GM18498 (cell line): ENCODE data around the gene HOATZ.

Experiments used
- ATAC-seq: cut with Tn5 transposase; IDR thresholded peaks from one replicate; pipeline ENCODE4 v1.9.1; 2021; ENCODE audit warnings: mild to moderate bottlenecking, moderate library complexity; ENCODE audit not compliant: unreplicated experiment

The HOATZ gene

GRCh38 chr11:111548525-111548924, 33.9 kb downstream of the HOATZ start:
- ATAC-seq = no peak

- no peak for ATAC-seq
These were observed 34.8 kb downstream of the HOATZ start for GRCh38 chr11:111549196-111549868.

DNA sequence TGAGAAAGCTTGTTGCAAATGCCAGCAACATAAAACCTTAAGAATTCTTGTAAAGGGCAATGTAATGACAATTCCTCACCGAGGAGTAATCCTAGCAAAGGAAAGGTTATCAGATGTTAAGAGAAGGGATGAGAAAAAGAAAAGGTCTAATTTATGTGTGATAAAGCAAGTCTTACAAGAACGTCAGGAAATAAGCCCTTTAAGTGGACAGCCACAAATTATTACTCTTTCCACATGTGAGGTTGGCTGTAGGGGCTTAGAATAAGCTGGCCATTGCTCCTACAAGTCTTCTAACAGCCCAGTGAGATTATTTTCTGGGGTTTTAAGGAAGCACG, 35.3 kb downstream of the HOATZ start:
- ATAC-seq = no peak

GRCh38 chr11:111550258-111550657, 35.7 kb downstream of the HOATZ start:
- ATAC-seq = no peak

GRCh38 chr11:111554532-111554931, 40.0 kb downstream of the HOATZ start:
- ATAC-seq = no peak

DNA sequence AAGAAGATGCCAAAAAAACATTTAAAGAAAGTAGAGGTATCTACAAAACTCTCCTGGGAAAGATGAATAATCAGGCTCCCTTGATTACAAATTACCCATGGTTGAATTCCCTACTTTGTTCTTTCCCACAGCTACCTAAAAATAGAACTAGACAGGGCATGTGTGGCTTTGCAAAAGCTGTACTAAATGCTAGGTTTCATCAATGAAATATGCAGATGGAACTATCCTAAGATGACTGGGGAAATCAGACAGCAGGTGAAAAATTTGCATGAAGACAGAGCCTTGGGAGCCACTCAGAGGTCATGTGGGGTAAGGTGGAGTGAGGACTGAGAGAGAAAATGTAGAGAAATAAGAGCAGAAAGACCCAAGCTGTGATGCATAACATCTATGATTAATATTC, 40.7 kb downstream of the HOATZ start:
- no peak for ATAC-seq

GRCh38 chr11:111557425-111558111, 43.0 kb downstream of the HOATZ start:
- ATAC-seq = no peak

DNA sequence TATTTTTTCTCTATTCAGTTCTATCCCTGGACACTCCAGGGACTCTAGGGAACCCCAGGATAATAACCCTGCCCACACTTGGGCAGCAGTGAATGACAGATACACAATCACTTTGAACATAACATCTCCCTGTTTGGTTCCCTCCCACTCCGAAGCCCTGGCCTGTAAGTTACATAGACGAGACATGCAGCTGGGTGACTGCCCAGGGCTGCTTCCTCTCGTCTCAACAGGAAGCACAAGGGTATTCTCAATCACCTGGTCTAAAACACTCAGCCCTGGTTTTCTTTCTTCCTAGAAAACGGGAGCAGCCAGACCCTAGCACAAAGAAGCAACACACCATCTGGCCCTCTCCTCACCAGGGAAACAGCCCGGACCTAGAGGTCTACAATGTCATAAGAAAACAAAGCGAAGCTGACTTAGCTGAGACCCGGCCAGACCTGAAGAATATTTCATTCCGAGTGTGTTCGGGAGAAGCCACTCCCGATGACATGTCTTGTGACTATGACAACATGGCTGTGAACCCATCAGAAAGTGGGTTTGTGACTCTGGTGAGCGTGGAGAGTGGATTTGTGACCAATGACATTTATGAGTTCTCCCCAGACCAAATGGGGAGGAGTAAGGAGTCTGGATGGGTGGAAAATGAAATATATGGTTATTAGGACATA, 45.4 kb downstream of the HOATZ start:
- ATAC-seq = no peak

DNA sequence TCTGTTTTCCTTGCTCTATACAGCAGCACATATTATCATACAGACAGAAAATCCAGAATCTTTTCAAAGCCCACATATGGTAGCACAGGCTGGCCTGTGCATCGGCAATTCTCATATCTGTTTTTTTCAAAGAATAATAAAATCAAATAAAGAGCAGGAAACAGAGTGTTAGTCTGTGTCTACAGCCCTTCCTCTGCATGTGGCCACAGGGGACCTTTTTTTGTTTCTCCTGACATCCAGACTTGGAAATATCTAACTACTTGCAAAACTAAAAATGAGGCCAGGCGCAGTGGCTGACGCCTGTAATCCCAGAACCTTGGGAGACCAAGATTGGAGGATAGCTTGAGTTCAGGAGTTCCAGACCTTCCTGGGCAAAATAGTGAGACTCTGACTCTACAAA, 46.2 kb downstream of the HOATZ start:
- no peak for ATAC-seq

- no peak for ATAC-seq
These were observed 46.7 kb downstream of the HOATZ start for GRCh38 chr11:111561306-111561705.

DNA sequence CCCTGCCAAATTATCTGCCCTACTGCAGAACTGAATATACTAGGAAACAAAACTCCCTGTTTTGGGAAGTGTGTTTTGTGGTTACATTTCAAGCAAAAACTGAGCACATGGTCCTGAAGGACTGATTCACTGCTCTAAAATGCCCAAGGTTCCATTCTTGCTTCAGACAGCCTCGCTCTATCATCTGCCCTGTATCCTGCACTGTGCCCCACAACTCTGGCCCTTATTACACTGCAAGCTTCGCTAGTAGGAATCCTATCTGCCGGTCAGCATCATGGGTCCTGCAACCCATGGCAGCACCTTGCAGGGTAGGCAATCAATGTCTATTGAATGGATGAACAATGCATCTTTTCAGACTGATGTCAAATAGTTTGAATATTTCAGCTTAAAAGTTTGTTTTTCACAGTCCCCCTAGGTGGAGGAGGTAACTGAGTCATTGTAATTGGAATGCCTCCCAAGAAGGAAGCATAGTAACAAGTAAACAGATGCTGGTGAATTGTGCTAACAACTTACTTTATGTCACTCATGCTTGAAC, 47.3 kb downstream of the HOATZ start:
- ATAC-seq = no peak

DNA sequence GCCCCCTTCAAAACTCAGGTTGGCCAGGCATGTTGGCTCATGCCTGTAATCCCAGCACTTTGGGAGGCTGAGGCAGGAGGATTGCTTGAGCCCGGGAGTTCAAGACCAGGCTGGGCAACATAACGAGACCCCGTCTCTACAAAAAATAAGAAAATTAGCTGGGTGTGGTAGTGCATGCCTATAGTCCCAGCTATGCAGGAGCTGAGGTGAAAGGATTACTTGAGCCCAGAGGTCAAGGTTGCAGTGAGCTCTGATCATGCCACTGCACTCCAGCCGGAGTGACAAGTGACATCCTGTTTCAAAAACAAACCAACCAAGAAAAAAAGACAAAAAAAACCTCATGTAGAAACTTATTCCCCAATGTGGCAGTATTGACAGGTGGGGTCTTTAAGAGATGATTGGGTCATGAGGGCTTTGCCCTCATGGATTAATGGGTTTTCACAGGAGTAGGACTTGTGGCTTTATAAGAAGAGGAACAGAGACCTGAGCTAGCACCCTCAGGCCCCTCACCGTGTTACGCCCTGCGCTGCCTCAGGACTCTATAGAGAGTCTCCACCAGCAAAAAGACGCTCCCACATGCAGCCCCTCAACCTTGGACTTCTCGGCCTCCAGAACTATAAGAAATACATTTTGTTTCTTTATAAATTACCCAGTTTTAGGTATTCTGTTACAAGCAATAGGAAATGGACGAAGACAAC, 48.3 kb downstream of the HOATZ start:
- no peak for ATAC-seq

DNA sequence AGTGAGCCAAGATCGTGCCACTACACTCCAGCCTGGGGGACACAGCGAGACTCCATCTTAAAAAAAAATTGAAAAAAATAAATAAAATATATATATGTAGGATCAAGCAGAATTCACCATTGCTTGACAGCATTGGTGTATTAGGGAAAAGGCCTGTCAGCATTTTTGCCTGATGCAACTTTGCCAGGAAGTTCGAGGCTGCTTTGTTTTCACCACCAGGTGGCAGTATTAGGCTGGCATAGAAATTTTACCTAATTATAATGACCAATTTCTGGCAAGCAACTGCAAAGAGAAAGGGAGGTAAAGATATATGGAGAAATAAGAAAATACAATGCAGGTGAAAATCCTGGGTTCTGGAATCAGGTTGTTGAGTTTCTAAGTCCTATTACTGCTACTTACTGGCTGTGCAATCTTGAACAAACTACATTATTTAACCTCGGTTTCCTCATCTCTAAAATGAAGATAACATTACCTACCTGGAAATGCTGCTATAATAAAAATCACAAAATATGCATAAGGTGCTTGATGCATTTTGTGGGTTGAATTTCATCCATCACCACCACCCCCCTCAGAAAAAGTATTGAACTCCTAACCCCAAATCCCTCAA, 50.6 kb downstream of the HOATZ start:
- ATAC-seq = no peak

DNA sequence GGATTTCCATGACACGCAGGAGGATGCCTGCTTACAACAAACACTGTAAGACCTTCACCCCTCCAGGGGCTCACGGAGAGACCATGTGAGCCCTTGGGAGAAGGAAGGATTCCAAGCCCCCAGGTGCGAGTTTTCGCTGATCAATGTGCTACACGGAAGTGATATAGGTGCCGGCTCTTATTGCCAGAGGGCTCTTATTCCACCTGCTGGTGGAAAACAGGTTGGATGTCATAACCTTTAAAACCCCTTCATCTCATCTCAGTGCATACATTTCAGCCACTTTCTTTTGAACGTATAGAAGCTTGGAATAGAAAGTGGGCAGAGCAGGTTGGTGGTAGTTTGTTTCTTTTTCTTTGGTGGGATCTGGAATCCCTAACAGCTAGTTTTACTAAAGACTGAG, 51.7 kb downstream of the HOATZ start:
- ATAC-seq = no peak

DNA sequence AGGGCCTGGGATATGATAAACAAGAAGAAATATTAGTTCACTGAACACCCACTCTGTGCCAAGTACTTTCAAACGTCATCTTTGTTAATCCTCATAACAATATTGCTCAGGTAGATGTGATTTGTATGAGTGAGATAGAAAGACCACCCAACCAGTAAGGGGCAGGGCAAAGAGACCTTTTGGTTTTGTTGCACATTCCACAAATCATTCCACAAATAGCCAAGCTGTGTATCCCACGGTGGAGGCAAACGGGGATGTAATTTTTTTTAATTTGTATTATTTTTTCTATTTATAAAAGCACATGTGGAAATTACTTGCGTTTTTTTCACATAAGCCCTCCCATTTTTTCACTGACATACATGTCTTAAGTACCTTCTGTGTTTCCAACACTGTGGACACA, 54.9 kb downstream of the HOATZ start:
- ATAC-seq = no peak

DNA sequence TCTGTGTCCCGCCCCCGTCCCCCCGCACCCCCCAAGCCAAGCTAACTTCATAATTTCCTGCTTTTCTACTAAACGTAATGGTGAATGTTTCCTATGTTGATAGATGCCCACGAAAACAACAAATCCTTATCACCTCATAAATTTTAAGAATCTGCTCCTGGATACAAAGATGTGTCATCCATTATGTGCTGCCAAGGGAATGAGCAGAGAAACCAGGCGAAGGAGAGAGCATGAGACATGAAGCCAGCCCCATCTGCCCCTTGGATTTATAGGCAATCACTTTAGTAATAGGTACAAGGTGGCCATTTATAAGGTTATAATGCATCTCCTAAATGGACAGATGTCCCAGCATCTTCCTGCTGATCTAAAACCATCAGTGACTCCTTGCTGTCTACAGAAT, 56.2 kb downstream of the HOATZ start:
- no peak for ATAC-seq

DNA sequence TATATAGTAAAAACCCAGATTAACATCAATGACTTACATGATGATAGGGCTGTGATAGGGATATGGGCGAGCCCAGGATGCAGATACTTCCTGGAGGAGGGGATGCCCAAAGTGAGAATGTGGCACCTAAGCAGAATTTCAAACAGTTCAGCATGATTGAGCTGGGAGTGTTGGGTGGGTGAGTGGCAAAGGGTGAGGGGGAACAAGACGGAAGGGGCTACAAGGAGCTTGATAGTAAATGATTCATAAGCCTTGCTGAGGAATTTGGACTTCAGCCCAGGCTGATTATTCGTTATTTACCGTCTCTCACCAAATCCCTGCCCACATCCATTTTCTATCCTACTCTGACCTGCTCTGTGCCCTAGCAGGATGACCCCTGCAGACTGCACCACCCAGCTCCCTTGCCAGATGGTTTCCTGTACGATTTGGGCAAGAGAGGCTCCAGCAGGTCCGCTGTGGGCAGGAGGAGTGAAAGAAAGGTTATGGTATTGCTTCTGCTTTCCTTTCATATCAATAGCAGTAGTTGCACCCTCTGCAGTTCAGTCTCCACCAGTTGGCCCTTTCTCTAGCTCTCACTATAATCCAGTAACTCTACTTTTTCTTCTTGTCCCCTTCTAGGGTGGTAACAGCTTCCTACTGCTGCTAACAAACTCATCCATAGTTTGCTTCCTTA, 57.4 kb downstream of the HOATZ start:
- peak; percentile 77 for ATAC-seq

- ATAC-seq = no peak
These were observed 58.0 kb downstream of the HOATZ start for GRCh38 chr11:111572581-111572980.

DNA sequence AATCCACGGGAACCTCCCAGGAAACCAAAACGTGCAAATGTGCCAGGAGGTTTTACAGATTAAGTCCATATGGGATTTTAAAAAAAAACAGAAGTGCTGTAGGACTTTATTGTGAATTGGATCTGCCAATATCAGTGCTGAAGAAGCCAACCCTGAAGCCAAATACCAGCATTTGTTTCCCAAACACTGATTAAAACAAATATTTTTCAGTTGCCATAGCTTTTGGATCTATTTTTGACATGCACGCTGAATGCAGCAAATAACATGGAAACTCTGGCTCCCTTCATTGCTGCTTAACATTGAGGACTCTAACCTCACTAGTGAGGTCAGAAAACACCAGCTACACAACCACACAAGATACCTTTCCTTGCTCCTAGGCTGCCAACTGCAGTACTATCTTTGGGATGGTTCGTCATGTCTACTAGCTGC, 59.3 kb downstream of the HOATZ start:
- no peak for ATAC-seq

GRCh38 chr11:111574373-111575225, 60.0 kb downstream of the HOATZ start:
- ATAC-seq = no peak
